HG03103 (cell line): Measurements from ENCODE around the gene SNX18.
"Not testable (repeated sequence)": the region's sequence is repeated elsewhere in the genome, so short reads cannot be mapped to it uniquely, and the experiment has no call there.

ENCODE experiments used
- ATAC-seq: cut with Tn5 transposase; IDR thresholded peaks from one replicate; pipeline ENCODE4 v1.9.1; 2021; ENCODE audit warnings: low read depth; ENCODE audit not compliant: unreplicated experiment

The SNX18 gene

GRCh38 chr5:54517512-54518145 lies at the start of gene SNX18:
Gene SNX18, plus strand, starts transcription at chr5:54517759. Its CDS starts 194 bp downstream, at chr5:54517953.
- peak; percentile 93 for ATAC-seq

- ATAC-seq = peak; percentile 79
Measured at GRCh38 chr5:54469622-54470021, 47.9 kb upstream of the SNX18 start.

- no peak for ATAC-seq
Measured at GRCh38 chr5:54470128-54470527, 47.4 kb upstream of the SNX18 start.

- no peak for ATAC-seq
Measured at GRCh38 chr5:54470677-54471076, 46.9 kb upstream of the SNX18 start.

GRCh38 chr5:54471398-54471797 lies 46.2 kb upstream of the SNX18 start:
- no peak for ATAC-seq

GRCh38 chr5:54476682-54477081 lies 40.9 kb upstream of the SNX18 start:
- no peak for ATAC-seq

GRCh38 chr5:54477941-54478478 lies 39.5 kb upstream of the SNX18 start:
- ATAC-seq = no peak

GRCh38 chr5:54480296-54480695 lies 37.3 kb upstream of the SNX18 start:
- no peak for ATAC-seq

GRCh38 chr5:54484219-54484894 lies 33.2 kb upstream of the SNX18 start:
- ATAC-seq = no peak

GRCh38 chr5:54485659-54486058 lies 31.9 kb upstream of the SNX18 start:
- not testable (repeated sequence) for ATAC-seq

GRCh38 chr5:54489648-54489979 lies 27.9 kb upstream of the SNX18 start:
- ATAC-seq = not testable (repeated sequence)

- ATAC-seq = no peak
Measured at GRCh38 chr5:54491326-54491725, 26.2 kb upstream of the SNX18 start.

- ATAC-seq = no peak
Measured at GRCh38 chr5:54492178-54492577, 25.4 kb upstream of the SNX18 start.

- no peak for ATAC-seq
Measured at GRCh38 chr5:54495027-54495426, 22.5 kb upstream of the SNX18 start.

GRCh38 chr5:54514291-54514690 lies 3.3 kb upstream of the SNX18 start:
- no peak for ATAC-seq

- no peak for ATAC-seq
Measured at GRCh38 chr5:54514841-54515432, 2.6 kb upstream of the SNX18 start.

GRCh38 chr5:54515634-54516033 lies 1.9 kb upstream of the SNX18 start:
- ATAC-seq = no peak

- no peak for ATAC-seq
Measured at GRCh38 chr5:54516051-54516655, 1.4 kb upstream of the SNX18 start.

- no peak for ATAC-seq
Measured at GRCh38 chr5:54517174-54517511, 416 bp upstream of the SNX18 start.

- ATAC-seq = peak; percentile 28
Measured at GRCh38 chr5:54518146-54518817, 723 bp downstream of the SNX18 start.
